A549 (cell line): ENCODE data around the gene RCAN3. TPM values are rescaled to one million over a fixed set of nuclear protein-coding genes. Genes with fewer than 3 reads are reported as not detected.
"Not testable (repeated sequence)": the region's sequence is repeated elsewhere in the genome, so short reads cannot be mapped to it uniquely, and the experiment has no call there.

Source experiments
- ATAC-seq, 2 experiments: fragments of 200-7000 bp in 1 of 2; fragments of >200 bp in 1 of 2; cut with Nextera tagmentation in 1 of 2; cut with Tn5 transposase in 1 of 2; 3 replicates each; pipeline versions ENCODE4 v1.8.0 to v1.9.1; 2018 to 2020; ENCODE audit warnings: mild to moderate bottlenecking in 1 of 2, moderate library complexity in 1 of 2
- CTCF ChIA-PET: fragments of 300-600 bp; sonication (Branson Sonifier 250); formaldehyde crosslinking; extraction: SDS; loops from one replicate; lab custom pipeline; 2021; ENCODE audit warnings: antibody characterized with exemption, inconsistent platforms; lab: Yijun Ruan, JAX
- POLR2A ChIA-PET: fragments of 350-600 bp; formaldehyde crosslinking; extraction: SDS; loops from one replicate; lab custom pipeline; 2021; ENCODE audit warnings: antibody characterized with exemption, inconsistent platforms; lab: Yijun Ruan, JAX
- DNase-seq, 2 experiments: peaks; one replicate each; pipeline versions ENCODE4 v3.0.0 to v3.0.0-alpha.2; 2011 to 2016; ENCODE audit warnings: low read depth in 1 of 2, low spot score in 1 of 2
- FAIRE-seq: peaks from 2 replicates; lab custom pipeline; 2011; peaks lifted over from hg19 to GRCh38; lab: Jason Lieb, UNC
- H3K27ac ChIP-seq, 2 experiments: fragments of >200 bp; sonication (Bioruptor Twin); formaldehyde crosslinking; 3 replicates each; pipeline ENCODE4 v1.5.1; 2016 to 2017
- H3K4me1 ChIP-seq: fragments of >200 bp; sonication (Bioruptor Twin); formaldehyde crosslinking; 3 replicates; pipeline ENCODE4 v1.6.1; 2016
- H3K4me2 ChIP-seq: fragments of >200 bp; sonication (Bioruptor Twin); formaldehyde crosslinking; 3 replicates; pipeline ENCODE4 v1.6.1; 2016
- H3K4me3 ChIP-seq: fragments of >200 bp; sonication (Bioruptor Twin); formaldehyde crosslinking; 3 replicates; pipeline ENCODE4 v1.5.1; 2016
- H3K9me3 ChIP-seq: fragments of >200 bp; sonication (Bioruptor Twin); formaldehyde crosslinking; 3 replicates; pipeline ENCODE4 v1.6.1; 2016
- CBX8 ChIP-seq: fragments of 200-600 bp; sonication (generic); IDR thresholded peaks from 2 replicates; pipeline ENCODE4 v1.6.1; 2016
- CEBPB ChIP-seq, 2 experiments: fragments of >200 bp in 1 of 2; sonication (Bioruptor Twin) in 1 of 2; formaldehyde crosslinking in 1 of 2; IDR thresholded peaks; 2 replicates each; pipeline ENCODE4 v1.6.1; 2012 to 2016
- CHD2 ChIP-seq: fragments of 150-350 bp; IDR thresholded peaks from 2 replicates; pipeline ENCODE4 v1.6.1; 2014; ENCODE audit warnings: low read length; ENCODE audit not compliant: partially characterized antibody
- CHD4 ChIP-seq: fragments of 200-600 bp; sonication (generic); IDR thresholded peaks from 2 replicates; pipeline ENCODE4 v1.6.1; 2016; ENCODE audit warnings: antibody characterized with exemption, mild to moderate bottlenecking, borderline replicate concordance
- EP300 ChIP-seq, 2 experiments: fragments of >200 bp; sonication (Bioruptor Twin); formaldehyde crosslinking; IDR thresholded peaks; 2 replicates in 1 of 2; 3 replicates in 1 of 2; pipeline ENCODE4 v1.6.1; 2016 to 2017
- ESRRA ChIP-seq: fragments of 150-350 bp; IDR thresholded peaks from 2 replicates; pipeline ENCODE4 v1.6.1; 2014; ENCODE audit warnings: mild to moderate bottlenecking, low read length, borderline replicate concordance
- KDM5A ChIP-seq: fragments of 200-600 bp; sonication (generic); IDR thresholded peaks from 2 replicates; pipeline ENCODE4 v1.6.1; 2016; ENCODE audit warnings: antibody characterized with exemption, mild to moderate bottlenecking
- MYC ChIP-seq: IDR thresholded peaks from 2 replicates; pipeline ENCODE4 v1.6.1; 2012; ENCODE audit warnings: mild to moderate bottlenecking, inconsistent platforms, low read length, improper control_type of control experiment, borderline replicate concordance
- NPAS2 ChIP-seq: fragments of 250-450 bp; sonication (Bioruptor Pico); IDR thresholded peaks from 2 replicates; pipeline ENCODE4 v1.8.0; 2022; ENCODE audit warnings: mild to moderate bottlenecking, moderate library complexity, borderline replicate concordance
- NR3C1 ChIP-seq: fragments of >200 bp; sonication (Bioruptor Twin); formaldehyde crosslinking; IDR thresholded peaks from 3 replicates; pipeline ENCODE4 v1.6.1; 2017
- POLR2AphosphoS2 ChIP-seq: conservative IDR thresholded peaks from 2 replicates; pipeline ENCODE4 v1.6.1; 2012; ENCODE audit warnings: low read length, improper control_type of control experiment, inconsistent platforms
- RAD21 ChIP-seq, 2 experiments: fragments of >200 bp in 1 of 2; sonication (Bioruptor Twin) in 1 of 2; formaldehyde crosslinking in 1 of 2; IDR thresholded peaks in 1 of 2; conservative IDR thresholded peaks in 1 of 2; 2 replicates in 1 of 2; 3 replicates in 1 of 2; pipeline ENCODE4 v1.6.1; 2012 to 2018; ENCODE audit warnings: inconsistent platforms in 1 of 2
- SMC3 ChIP-seq: fragments of >200 bp; sonication (Bioruptor Twin); formaldehyde crosslinking; IDR thresholded peaks from 3 replicates; pipeline ENCODE4 v1.6.1; 2018; ENCODE audit warnings: inconsistent platforms
- ZFP36 ChIP-seq: fragments of 450-650 bp; IDR thresholded peaks from 2 replicates; pipeline ENCODE4 v1.6.1; 2014; ENCODE audit warnings: borderline replicate concordance; ENCODE audit not compliant: partially characterized antibody
- WGBS: methylation state at CpG from one replicate; pipeline ENCODE4 v1.1.6; 2017; ENCODE audit errors: missing lambda C conversion rate; 5-methylcytosine and 5-hydroxymethylcytosine counted together
- polyA plus RNA-seq, 4 experiments: library from polyadenylated mRNA; depleted of rRNA in 3 of 4; stranded (reverse); fragments of >200 nt; fragmentation: RNase III in 1 of 4; extraction: RNeasy Plus Mini Kit Qiagen cat#74134 plus additional on column Dnase treatment in 1 of 4; gene quantifications; 2 replicates in 3 of 4; 3 replicates in 1 of 4; pipeline ENCODE4 v1.2.3, GENCODE V29; 2011 to 2017
- TF ChIP-seq, protein P1 (sequence below): fragments of >200 bp; sonication (Bioruptor Twin); formaldehyde crosslinking; IDR thresholded peaks from 3 replicates; pipeline ENCODE4 v1.5.1; 2016
- TF ChIP-seq, protein P2 (sequence below): fragments of 250-450 bp; sonication (Bioruptor Pico); IDR thresholded peaks from 2 replicates; pipeline ENCODE4 v1.5.0; 2021; ENCODE audit warnings: mild to moderate bottlenecking, moderate library complexity, borderline replicate concordance
- TF ChIP-seq, protein P3 (sequence below): IDR thresholded peaks from 2 replicates; pipeline ENCODE4 v1.6.1; 2012; ENCODE audit warnings: low read depth, borderline replicate concordance

RCAN3 gene
- polyA plus RNA-seq, 2 of the 4 experiments (the other 2 are of a cell fraction): 7.4 to 14.6 TPM

DNA sequence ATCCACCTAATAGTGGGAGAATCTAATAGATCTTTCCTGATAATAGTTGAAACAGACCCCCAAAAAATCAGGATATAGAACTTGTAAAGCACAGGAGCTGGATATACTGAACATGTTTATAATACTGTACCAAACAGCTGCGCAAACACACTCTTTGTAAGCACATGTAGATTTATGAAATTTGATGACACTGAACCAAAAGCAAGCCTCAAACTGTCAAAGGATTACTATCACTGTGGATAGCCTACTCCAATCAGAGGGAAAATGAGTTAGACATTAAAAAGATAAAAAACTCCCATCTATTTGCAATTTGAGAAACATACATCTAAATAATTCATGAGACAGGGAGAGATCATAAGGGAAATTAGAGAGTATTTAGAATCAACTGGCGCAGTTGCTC is 26.1 kb downstream of the RCAN3 start:
- DNase-seq: no peak
- ChIA-PET CTCF (interaction anchor here (0.8 to 1.9 kb wide), 3 partner anchors 17 to 138 kb away, joined by 3 to 4 read pairs (median 4); no protein-coding TSS in a partner anchor), POLR2A (no interaction called here)
- 89% methylated on average over 2 of the region's 2 CpGs for WGBS
- no peak for FAIRE-seq
- TF ChIP-seq SMC3: no peak
- TF ChIP-seq ZFP36: no peak
- TF ChIP-seq, protein P1, sequence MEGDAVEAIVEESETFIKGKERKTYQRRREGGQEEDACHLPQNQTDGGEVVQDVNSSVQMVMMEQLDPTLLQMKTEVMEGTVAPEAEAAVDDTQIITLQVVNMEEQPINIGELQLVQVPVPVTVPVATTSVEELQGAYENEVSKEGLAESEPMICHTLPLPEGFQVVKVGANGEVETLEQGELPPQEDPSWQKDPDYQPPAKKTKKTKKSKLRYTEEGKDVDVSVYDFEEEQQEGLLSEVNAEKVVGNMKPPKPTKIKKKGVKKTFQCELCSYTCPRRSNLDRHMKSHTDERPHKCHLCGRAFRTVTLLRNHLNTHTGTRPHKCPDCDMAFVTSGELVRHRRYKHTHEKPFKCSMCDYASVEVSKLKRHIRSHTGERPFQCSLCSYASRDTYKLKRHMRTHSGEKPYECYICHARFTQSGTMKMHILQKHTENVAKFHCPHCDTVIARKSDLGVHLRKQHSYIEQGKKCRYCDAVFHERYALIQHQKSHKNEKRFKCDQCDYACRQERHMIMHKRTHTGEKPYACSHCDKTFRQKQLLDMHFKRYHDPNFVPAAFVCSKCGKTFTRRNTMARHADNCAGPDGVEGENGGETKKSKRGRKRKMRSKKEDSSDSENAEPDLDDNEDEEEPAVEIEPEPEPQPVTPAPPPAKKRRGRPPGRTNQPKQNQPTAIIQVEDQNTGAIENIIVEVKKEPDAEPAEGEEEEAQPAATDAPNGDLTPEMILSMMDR: no peak
- no peak for TF ChIP-seq POLR2AphosphoS2
- no peak for TF ChIP-seq CHD2
- TF ChIP-seq MYC: no peak
- no peak for TF ChIP-seq KDM5A
- TF ChIP-seq RAD21 (conservative IDR thresholded peaks at IDR 0.05 in 1 of 2, IDR thresholded peaks at IDR 0.05 in 1 of 2): no peak
- no peak for TF ChIP-seq ESRRA
- H3K4me2 ChIP-seq: no peak overlapping the region
- H3K4me1 ChIP-seq: no peaks in the 10 kb centered on the region
- ATAC-seq: no peak
- H3K27ac ChIP-seq: no peak overlapping the region
- no peaks in the 10 kb centered on the region for H3K9me3 ChIP-seq
- H3K4me3 ChIP-seq: no peak overlapping the region

DNA sequence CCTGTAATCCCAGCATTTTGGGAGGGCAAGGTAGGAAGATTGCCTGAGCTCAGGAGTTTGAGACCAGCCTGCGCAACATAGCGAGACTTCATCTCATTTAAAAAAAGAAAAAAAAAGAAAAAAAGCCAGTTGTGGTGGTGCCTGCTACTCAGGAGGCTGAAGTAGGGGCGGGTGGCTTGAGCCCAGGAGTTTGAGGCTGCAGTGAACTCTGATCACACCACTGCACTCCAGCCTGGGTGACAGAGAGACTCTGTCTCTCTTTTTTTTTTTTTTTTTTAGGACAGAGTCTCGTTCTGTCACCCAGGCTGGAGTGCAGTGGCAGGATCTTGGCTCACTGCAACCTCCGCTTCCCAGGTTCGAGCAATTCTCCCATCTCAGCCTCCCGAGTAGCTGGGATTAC is 26.7 kb downstream of the RCAN3 start:
- DNase-seq, H3K9me3 ChIP-seq, H3K4me2 ChIP-seq, H3K4me3 ChIP-seq, H3K27ac ChIP-seq, ATAC-seq, H3K4me1 ChIP-seq, POLR2A ChIA-PET, CTCF ChIA-PET, FAIRE-seq: not testable (repeated sequence)
- WGBS: 97% methylated on average over 6 of the region's 7 CpGs

DNA sequence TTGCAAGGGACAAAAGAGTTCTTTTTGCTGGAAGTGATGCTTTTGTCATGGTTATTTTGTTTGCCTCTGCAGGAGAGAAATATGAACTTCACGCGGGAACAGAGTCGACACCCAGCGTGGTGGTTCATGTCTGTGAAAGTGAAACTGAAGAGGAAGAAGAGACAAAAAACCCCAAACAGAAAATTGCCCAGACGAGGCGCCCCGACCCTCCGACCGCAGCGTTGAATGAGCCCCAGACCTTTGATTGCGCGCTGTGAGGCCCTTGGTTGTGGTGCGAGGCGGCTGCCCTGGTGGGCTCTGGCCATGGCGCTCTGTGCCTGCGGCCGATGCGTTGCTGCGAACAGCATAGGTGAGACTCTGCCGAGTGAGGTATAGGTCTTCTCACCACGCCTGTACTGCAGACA is 32.4 kb downstream of the RCAN3 start:
- WGBS: 93% methylated on average over 21 of the region's 21 CpGs
- CTCF ChIA-PET: interaction anchor here (0.6 to 2.6 kb wide), 2 partner anchors 8 to 143 kb away, joined by 3 to 8 read pairs; no protein-coding TSS in a partner anchor
- POLR2A ChIA-PET: no interaction called here
- no peaks in the 10 kb centered on the region for H3K9me3 ChIP-seq
- peaks cover 33% of the 10 kb centered on the region for H3K4me1 ChIP-seq
- ATAC-seq (no peak), FAIRE-seq (no peak), DNase-seq (no peak)
- H3K4me2 ChIP-seq: no peak overlapping the region
- H3K27ac ChIP-seq: 0 out of 6 replicates have a peak overlapping the region, but pooled peaks of 1 of the 2 experiments have one; percentile 21
- H3K4me3 ChIP-seq: no peak overlapping the region
- no peak for TF ChIP-seq EP300 (IDR thresholded peaks at IDR 0.05)

DNA sequence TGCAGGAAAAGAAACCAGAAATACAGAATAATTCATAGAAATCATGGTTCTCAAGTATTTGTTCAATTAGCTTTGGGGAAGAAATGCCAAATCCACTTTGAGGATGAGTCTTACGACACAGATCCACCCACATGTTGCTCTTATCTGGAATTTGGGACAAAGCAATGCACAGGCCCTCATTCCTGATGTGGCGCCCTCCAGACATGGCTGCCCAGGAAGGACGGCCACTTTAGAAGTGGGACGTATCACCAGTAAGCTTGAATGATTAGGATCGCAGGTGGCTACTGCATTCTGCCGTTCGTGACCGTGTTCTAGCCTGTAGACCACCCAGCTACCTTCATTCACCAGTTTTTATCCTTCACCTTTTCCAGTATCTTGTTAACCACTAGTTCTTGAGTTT is 33.1 kb downstream of the RCAN3 start:
- DNase-seq (no peak), FAIRE-seq (no peak), ATAC-seq (no peak)
- Histone ChIP-seq H3K27ac (peak overlapping the region; percentile 59 to 79; a peak in 3 of 6 replicates), H3K4me1 (peaks cover 39% of the 10 kb centered on the region), H3K4me2 (peak overlapping the region; percentile 61; the same call in 2 of the 3 replicates), H3K4me3 (no peak overlapping the region), H3K9me3 (no peaks in the 10 kb centered on the region)
- no peak for TF ChIP-seq NPAS2 (CRISPR knock-in tag)
- TF ChIP-seq CHD2: no peak
- TF ChIP-seq NR3C1: no peak
- no peak for TF ChIP-seq CEBPB (IDR thresholded peaks at IDR 0.05)
- no peak for TF ChIP-seq CHD4
- TF ChIP-seq, protein P2, sequence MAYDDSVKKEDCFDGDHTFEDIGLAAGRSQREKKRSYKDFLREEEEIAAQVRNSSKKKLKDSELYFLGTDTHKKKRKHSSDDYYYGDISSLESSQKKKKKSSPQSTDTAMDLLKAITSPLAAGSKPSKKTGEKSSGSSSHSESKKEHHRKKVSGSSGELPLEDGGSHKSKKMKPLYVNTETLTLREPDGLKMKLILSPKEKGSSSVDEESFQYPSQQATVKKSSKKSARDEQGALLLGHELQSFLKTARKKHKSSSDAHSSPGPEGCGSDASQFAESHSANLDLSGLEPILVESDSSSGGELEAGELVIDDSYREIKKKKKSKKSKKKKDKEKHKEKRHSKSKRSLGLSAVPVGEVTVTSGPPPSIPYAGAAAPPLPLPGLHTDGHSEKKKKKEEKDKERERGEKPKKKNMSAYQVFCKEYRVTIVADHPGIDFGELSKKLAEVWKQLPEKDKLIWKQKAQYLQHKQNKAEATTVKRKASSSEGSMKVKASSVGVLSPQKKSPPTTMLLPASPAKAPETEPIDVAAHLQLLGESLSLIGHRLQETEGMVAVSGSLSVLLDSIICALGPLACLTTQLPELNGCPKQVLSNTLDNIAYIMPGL (CRISPR knock-in tag): no peak
- no peak for TF ChIP-seq CBX8
- TF ChIP-seq, protein P3, sequence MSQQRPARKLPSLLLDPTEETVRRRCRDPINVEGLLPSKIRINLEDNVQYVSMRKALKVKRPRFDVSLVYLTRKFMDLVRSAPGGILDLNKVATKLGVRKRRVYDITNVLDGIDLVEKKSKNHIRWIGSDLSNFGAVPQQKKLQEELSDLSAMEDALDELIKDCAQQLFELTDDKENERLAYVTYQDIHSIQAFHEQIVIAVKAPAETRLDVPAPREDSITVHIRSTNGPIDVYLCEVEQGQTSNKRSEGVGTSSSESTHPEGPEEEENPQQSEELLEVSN: no peak
- CTCF ChIA-PET: interaction anchor here (1.0 to 2.6 kb wide), 2 partner anchors 9 to 11 kb away, joined by 3 to 8 read pairs; no protein-coding TSS in a partner anchor
- POLR2A ChIA-PET: no interaction called here
- WGBS: 95% methylated on average over 8 of the region's 8 CpGs
